ENCODE data around the gene ASB1.
"Not testable (repeated sequence)": the region's sequence is repeated elsewhere in the genome, so short reads cannot be mapped to it uniquely, and the experiment has no call there.

Gene ASB1

GRCh38 chr2:238424313-238424700, 2.4 kb upstream of the ASB1 start:
- no peak for DNase-seq

- DNase-seq: no peak
These were observed 1.2 kb upstream of the ASB1 start for GRCh38 chr2:238425505-238425978.

GRCh38 chr2:238425979-238426567, 654 bp upstream of the ASB1 start:
- DNase-seq: peak in 1 of 5 experiments; percentile 73

- no peak for DNase-seq
These were observed 872 bp downstream of the ASB1 start for GRCh38 chr2:238427435-238428162.

- DNase-seq: no peak
These were observed 2.1 kb downstream of the ASB1 start for GRCh38 chr2:238428866-238429265.

GRCh38 chr2:238430781-238431180, 4.1 kb downstream of the ASB1 start:
- no peak for DNase-seq

- no peak for DNase-seq
These were observed 4.7 kb downstream of the ASB1 start for GRCh38 chr2:238431456-238431855.

GRCh38 chr2:238433300-238433915, 6.7 kb downstream of the ASB1 start:
- no peak for DNase-seq

- no peak for DNase-seq
These were observed 7.5 kb downstream of the ASB1 start for GRCh38 chr2:238433941-238434845.

- no peak for DNase-seq
These were observed 8.4 kb downstream of the ASB1 start for GRCh38 chr2:238434846-238435751.

GRCh38 chr2:238435752-238436096, 9.0 kb downstream of the ASB1 start:
- DNase-seq: no peak

- peak in 3 of 5 experiments; percentile 19 to 75 (median 52) for DNase-seq
These were observed 12.4 kb downstream of the ASB1 start for GRCh38 chr2:238438856-238439849.

GRCh38 chr2:238439917-238440316, 13.2 kb downstream of the ASB1 start:
- DNase-seq: no peak

GRCh38 chr2:238440331-238440730, 13.6 kb downstream of the ASB1 start:
- DNase-seq: no peak

- no peak for DNase-seq
These were observed 14.0 kb downstream of the ASB1 start for GRCh38 chr2:238440767-238441166.

GRCh38 chr2:238441262-238442114, 14.8 kb downstream of the ASB1 start:
- no peak for DNase-seq

- not testable (repeated sequence) for DNase-seq
These were observed 15.5 kb downstream of the ASB1 start for GRCh38 chr2:238442257-238442656.

GRCh38 chr2:238444242-238444641, 17.5 kb downstream of the ASB1 start:
- no peak for DNase-seq

- DNase-seq: no peak
These were observed 18.9 kb downstream of the ASB1 start for GRCh38 chr2:238445409-238446190.

Data from T-helper 2 cell (primary cell).